HepG2 (cell line): Measurements from ENCODE around the gene PRR23E. TPM values are rescaled to one million over a fixed set of nuclear protein-coding genes. Genes with fewer than 3 reads are reported as not detected.

Experiments
- ATAC-seq: fragments of 200-7000 bp; cut with Tn5 transposase; 3 replicates; pipeline ENCODE4 v1.9.1; 2020; ENCODE audit warnings: mild to moderate bottlenecking, moderate library complexity
- BruUV-seq: library from RNA; stranded (reverse); fragments of 400-500 nt; replicated peaks from 2 replicates; lab custom pipeline; 2021; lab: Mats Ljungman, UMichigan
- CTCF ChIA-PET: fragments of 300-600 bp; formaldehyde crosslinking; extraction: SDS; loops from one replicate; lab custom pipeline; 2021; ENCODE audit warnings: low total read pairs, inconsistent platforms, low intra/inter-chr PET ratio; lab: Yijun Ruan, JAX
- POLR2A ChIA-PET: fragments of 350-600 bp; sonication (Branson Sonifier 250); formaldehyde crosslinking; loops from one replicate; lab custom pipeline; 2020; ENCODE audit warnings: antibody characterized with exemption, inconsistent platforms; lab: Yijun Ruan, JAX
- DNase-seq: peaks from one replicate; pipeline ENCODE4 v3.0.0-alpha.2; 2015; ENCODE audit warnings: low spot score
- FAIRE-seq: peaks from 3 replicates; lab custom pipeline; 2011; peaks lifted over from hg19 to GRCh38; lab: Jason Lieb, UNC
- H2AFZ ChIP-seq: one replicate; pipeline ENCODE4 v1.6.1; 2011; ENCODE audit warnings: low read length, inconsistent platforms
- H3K27ac ChIP-seq: fragments of 300-600 bp; 3 replicates; pipeline ENCODE4 v1.8.0; 2011; ENCODE audit warnings: mixed run types, mild to moderate bottlenecking, mixed read lengths, low read length, inconsistent platforms; ENCODE audit not compliant: insufficient read depth; ENCODE audit errors: extremely low read length
- H3K27me3 ChIP-seq, 2 experiments: fragments of 200-600 bp in 1 of 2; 2 replicates in 1 of 2; 3 replicates in 1 of 2; pipeline versions ENCODE4 v1.6.0 to v1.8.0; 2011; ENCODE audit warnings: low read length in 2 of 2, mild to moderate bottlenecking in 2 of 2, moderate library complexity in 2 of 2, inconsistent platforms in 1 of 2; ENCODE audit not compliant: insufficient read depth in 2 of 2, control insufficient read depth in 1 of 2
- H3K36me3 ChIP-seq, 2 experiments: fragments of 200-600 bp in 1 of 2; replicated peaks in 1 of 2; 2 replicates in 1 of 2; 3 replicates in 1 of 2; pipeline versions ENCODE4 v1.5.1 to v1.8.0; 2011; ENCODE audit warnings: low read length in 2 of 2, inconsistent platforms in 1 of 2; ENCODE audit not compliant: insufficient read depth in 2 of 2, control insufficient read depth in 1 of 2
- H3K4me1 ChIP-seq: 2 replicates; pipeline ENCODE4 v1.5.1; 2012; ENCODE audit warnings: low read length, inconsistent platforms; ENCODE audit not compliant: insufficient read depth
- H3K4me2 ChIP-seq: 2 replicates; pipeline ENCODE4 v1.6.0; 2011; ENCODE audit warnings: low read depth, low read length, inconsistent platforms
- H3K4me3 ChIP-seq, 3 experiments: fragments of 200-600 bp in 1 of 3; sonication (generic), shearing (Covaris generic) in 1 of 3; replicated peaks in 1 of 3; 2 replicates each; pipeline ENCODE4 v1.5.1; 2011 to 2016; ENCODE audit warnings: low read length in 3 of 3, inconsistent platforms in 2 of 3, low read depth in 2 of 3, mild to moderate bottlenecking in 2 of 3, control low read depth in 1 of 3, mixed read lengths in 1 of 3; ENCODE audit not compliant: insufficient read depth in 1 of 3
- H3K79me2 ChIP-seq: one replicate; pipeline ENCODE4 v1.6.1; 2011; ENCODE audit warnings: low read length, inconsistent platforms; ENCODE audit not compliant: insufficient read depth
- H3K9ac ChIP-seq: 2 replicates; pipeline ENCODE4 v1.6.0; 2011; ENCODE audit warnings: mild to moderate bottlenecking, low read depth, low read length, inconsistent platforms; ENCODE audit not compliant: insufficient read depth
- H3K9me3 ChIP-seq: 2 replicates; pipeline ENCODE4 v1.5.1; 2012; ENCODE audit warnings: mild to moderate bottlenecking, low read length
- H4K20me1 ChIP-seq: 2 replicates; pipeline ENCODE4 v1.6.0; 2011; ENCODE audit warnings: inconsistent platforms, mild to moderate bottlenecking, low read length, moderate library complexity; ENCODE audit not compliant: insufficient read depth
- RFX1 ChIP-seq: fragments of 450-650 bp; IDR thresholded peaks from 2 replicates; pipeline ENCODE4 v1.6.1; 2017
- ZBTB26 ChIP-seq: IDR thresholded peaks from 2 replicates; pipeline ENCODE4 v1.6.1; 2016; ENCODE audit warnings: missing compliant biosample characterization, missing genetic modification reagents, borderline replicate concordance
- whole genome bisulfite sequencing: methylation state at CpG from one replicate; pipeline ENCODE4 v1.1.6; 2017; ENCODE audit warnings: low lambda C conversion rate; 5-methylcytosine and 5-hydroxymethylcytosine counted together
- in situ Hi-C: cut with HindIII; loops from 2 replicates; pipeline ENCODE4 v1.10.0; 2017; ENCODE audit warnings: low pct_unique_long_range_greater_than_20kb; ENCODE audit not compliant: extremely low pct_ligation_motif_present
- intact Hi-C: fragments of 100-400 bp; cut with micrococcal nuclease; formaldehyde crosslinking; loops from one replicate; pipeline ENCODE4 v1.10.0; 2022; ENCODE audit not compliant: unreplicated experiment
- polyA plus RNA-seq, 8 experiments: library from polyadenylated mRNA; depleted of rRNA in 3 of 8; stranded (reverse) in 7 of 8; unstranded in 1 of 8; fragments of >200 nt; fragmentation: Illumina TruSeq in 4 of 8; extraction: Trizol in 4 of 8; gene quantifications; 2 replicates each; pipeline versions ENCODE4 v1.2.1 to v1.2.3, GENCODE V29; 2011 to 2016; ENCODE audit warnings: low read depth in 4 of 8, missing spikeins in 1 of 8, mixed read lengths in 1 of 8; ENCODE audit not compliant: insufficient read depth in 1 of 8
- total RNA-seq, 5 experiments: library from RNA; depleted of rRNA; stranded (reverse); fragments of >200 nt; fragmentation: Illumina TruSeq; extraction: Trizol; gene quantifications; 2 replicates each; pipeline ENCODE4 v1.2.3, GENCODE V29; 2016; ENCODE audit warnings: low read depth in 1 of 5
- TF ChIP-seq, protein P1 (sequence below): sonication (generic); formaldehyde crosslinking; IDR thresholded peaks from 2 replicates; pipeline ENCODE4 v1.4.0; 2020; ENCODE audit warnings: mild to moderate bottlenecking, missing genetic modification reagents

PRR23E gene
- total and polyA plus RNA-seq, 2 of the 13 experiments (the other 11 are each of a cell fraction or from before 2014, with no cell fraction given): not detected

DNA sequence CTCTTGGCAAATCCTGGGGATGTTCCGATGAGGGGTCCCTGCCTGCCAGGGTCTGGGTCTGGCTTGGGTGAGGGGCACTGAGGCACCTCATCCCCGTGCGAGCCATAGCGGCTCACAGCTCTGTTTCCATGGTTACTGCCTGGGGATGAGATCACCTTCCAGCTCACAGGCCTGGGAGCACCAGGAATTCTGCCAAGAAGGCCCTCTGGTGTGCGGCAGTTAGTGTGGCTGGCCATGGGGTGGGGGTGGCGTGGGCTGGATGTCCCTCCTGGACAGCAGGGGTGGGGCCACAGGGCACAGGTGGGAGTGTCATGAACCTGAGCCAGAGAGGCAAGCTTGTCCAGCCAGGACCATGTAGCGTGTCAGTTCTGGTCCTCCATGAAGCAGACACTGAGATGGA lies 22.1 kb upstream of the PRR23E start:
- H3K27ac ChIP-seq: no peak overlapping the region
- POLR2A ChIA-PET: no interaction called here
- H3K79me2 ChIP-seq: no peaks in the 10 kb centered on the region
- FAIRE-seq (no peak), ATAC-seq (no peak)
- no peaks in the 10 kb centered on the region for H3K36me3 ChIP-seq
- BruUV-seq: no TSS peak
- peaks cover 2 to 26% of the 10 kb centered on the region in 2 experiments; a peak in 3 of 5 replicates for H3K27me3 ChIP-seq
- TF ChIP-seq ZBTB26 (CRISPR knock-in tag): no peak
- peak; percentile 27; the same call in 1 of the 2 replicates for TF ChIP-seq RFX1
- TF ChIP-seq, all 625 proteins: peak for 1
- intact Hi-C loops: no loop called here
- 19% methylated on average over 5 of the region's 7 CpGs for WGBS
- no peak overlapping the region for H3K4me3 ChIP-seq
- H3K9me3 ChIP-seq: no peaks in the 10 kb centered on the region
- no peak overlapping the region for H2AFZ ChIP-seq
- H3K9ac ChIP-seq: no peak overlapping the region
- CTCF ChIA-PET: no interaction called here
- in situ Hi-C loops: loop anchor here (5.0 kb wide), 1 partner anchor 419 kb away; no protein-coding TSS in a partner anchor
- H3K4me2 ChIP-seq: no peak overlapping the region
- DNase-seq: no peak
- H3K4me1 ChIP-seq: no peaks in the 10 kb centered on the region
- H4K20me1 ChIP-seq: no peaks in the 10 kb centered on the region

DNA sequence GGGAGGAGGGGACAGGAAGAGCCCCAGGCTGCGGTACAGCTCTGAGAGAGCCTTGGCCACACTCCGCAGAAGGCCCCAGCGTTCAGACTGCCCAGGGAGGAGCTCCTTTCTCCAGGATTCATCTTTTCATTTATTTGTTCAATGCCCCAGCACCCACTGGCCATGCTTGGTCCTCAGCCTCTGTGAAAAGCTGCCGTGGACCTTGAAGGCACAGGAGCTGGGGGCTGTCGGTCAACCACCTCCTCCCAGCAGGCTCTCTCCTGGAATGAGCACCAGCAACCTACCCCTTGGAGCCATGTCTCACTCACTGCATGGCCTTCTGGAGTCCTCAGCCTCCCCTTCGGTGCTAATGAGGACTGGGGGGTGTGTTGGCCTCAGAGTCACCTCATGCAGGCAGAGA lies 21.6 kb upstream of the PRR23E start:
- FAIRE-seq: no peak
- Histone ChIP-seq H3K27ac (no peak overlapping the region), H3K4me3 (no peak overlapping the region), H2AFZ (no peak overlapping the region), H3K27me3 (peaks cover 2 to 26% of the 10 kb centered on the region in 2 experiments; a peak in 3 of 5 replicates), H3K36me3 (no peaks in the 10 kb centered on the region), H3K9me3 (no peaks in the 10 kb centered on the region), H3K9ac (no peak overlapping the region), H4K20me1 (no peaks in the 10 kb centered on the region), H3K4me2 (no peak overlapping the region), H3K79me2 (no peaks in the 10 kb centered on the region), H3K4me1 (no peaks in the 10 kb centered on the region)
- 27% methylated on average over 4 of the region's 6 CpGs for WGBS
- intact Hi-C loops: no loop called here
- CTCF ChIA-PET: no interaction called here
- no TSS peak for BruUV-seq
- POLR2A ChIA-PET: no interaction called here
- no peak for ATAC-seq
- TF ChIP-seq, protein P1, sequence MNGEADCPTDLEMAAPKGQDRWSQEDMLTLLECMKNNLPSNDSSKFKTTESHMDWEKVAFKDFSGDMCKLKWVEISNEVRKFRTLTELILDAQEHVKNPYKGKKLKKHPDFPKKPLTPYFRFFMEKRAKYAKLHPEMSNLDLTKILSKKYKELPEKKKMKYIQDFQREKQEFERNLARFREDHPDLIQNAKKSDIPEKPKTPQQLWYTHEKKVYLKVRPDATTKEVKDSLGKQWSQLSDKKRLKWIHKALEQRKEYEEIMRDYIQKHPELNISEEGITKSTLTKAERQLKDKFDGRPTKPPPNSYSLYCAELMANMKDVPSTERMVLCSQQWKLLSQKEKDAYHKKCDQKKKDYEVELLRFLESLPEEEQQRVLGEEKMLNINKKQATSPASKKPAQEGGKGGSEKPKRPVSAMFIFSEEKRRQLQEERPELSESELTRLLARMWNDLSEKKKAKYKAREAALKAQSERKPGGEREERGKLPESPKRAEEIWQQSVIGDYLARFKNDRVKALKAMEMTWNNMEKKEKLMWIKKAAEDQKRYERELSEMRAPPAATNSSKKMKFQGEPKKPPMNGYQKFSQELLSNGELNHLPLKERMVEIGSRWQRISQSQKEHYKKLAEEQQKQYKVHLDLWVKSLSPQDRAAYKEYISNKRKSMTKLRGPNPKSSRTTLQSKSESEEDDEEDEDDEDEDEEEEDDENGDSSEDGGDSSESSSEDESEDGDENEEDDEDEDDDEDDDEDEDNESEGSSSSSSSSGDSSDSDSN: no peak
- in situ Hi-C loops: loop anchor here (5.0 kb wide), 1 partner anchor 419 kb away; no protein-coding TSS in a partner anchor
- no peak for DNase-seq
